ENCODE data around the gene CHD5. TPM values are rescaled to one million over a fixed set of nuclear protein-coding genes. Genes with fewer than 3 reads are reported as not detected.

The CHD5 gene
- total RNA-seq, 1 experiment from 2014 or later: 1.6 TPM

GRCh38 chr1:6104631-6105030 lies 75.5 kb downstream of the CHD5 start:
- H3K14ac ChIP-seq (ENCODE audit: insufficient read depth, low read length): no peak overlapping the region
- H3K23ac ChIP-seq (ENCODE audit: insufficient read length, low read depth, low read length): no peak overlapping the region
- H3K79me2 ChIP-seq (ENCODE audit: insufficient read depth, low read length): no peaks in the 10 kb centered on the region
- H3K23me2 ChIP-seq (ENCODE audit: insufficient read length, low read depth, low read length, poor library complexity, severe bottlenecking): no peaks in the 10 kb centered on the region
- Mint-ChIP-seq H3K4me3 (no peak overlapping the region), H3K27me3 (ENCODE audit: low read depth) (no peaks in the 10 kb centered on the region; the same call in 1 of the 2 replicates), H3K27ac (no peak overlapping the region), H3K4me1 (peaks cover 0 to 4% of the 10 kb centered on the region in 2 experiments; a peak in 2 of 4 replicates), H3K9me3 (peaks cover 3 to 6% of the 10 kb centered on the region in 2 experiments; a peak in 4 of 5 replicates), H3K36me3 (ENCODE audit: insufficient read depth in 1 of 3, low read depth in 3 of 3) (no peaks in the 10 kb centered on the region; a peak in 1 of 7 replicates)
- no peak overlapping the region for H2BK5ac ChIP-seq (ENCODE audit: insufficient read length, low read length)
- H2AFZ ChIP-seq (ENCODE audit: low read length): no peak overlapping the region
- H4K91ac ChIP-seq (ENCODE audit: insufficient read length, low read depth, low read length): no peak overlapping the region
- DNase-seq: no peak
- no peak overlapping the region for H3K27ac ChIP-seq (ENCODE audit: insufficient read length, low read depth, low read length)
- no peak overlapping the region for H2BK12ac ChIP-seq (ENCODE audit: insufficient read length, low read depth, low read length)
- H2BK120ac ChIP-seq (ENCODE audit: low read depth, low read length, poor library complexity, severe bottlenecking): no peak overlapping the region
- WGBS (ENCODE audit: extremely low coverage, insufficient read length, low lambda C conversion rate): no CpG with 5 or more reads among the region's 9 CpGs
- no peak overlapping the region for H3K56ac ChIP-seq (ENCODE audit: insufficient read length, low read depth, low read length)
- no peak overlapping the region for H3K18ac ChIP-seq (ENCODE audit: insufficient read length, low read depth, low read length)
- no peak overlapping the region for H3K4me2 ChIP-seq (ENCODE audit: insufficient read depth, insufficient read length, low read length)
- H2BK15ac ChIP-seq (ENCODE audit: low read depth, low read length): no peak overlapping the region
- no peaks in the 10 kb centered on the region for H3K9me3 ChIP-seq (ENCODE audit: control insufficient read depth, low read depth, low read length)
- H3T11ph ChIP-seq (ENCODE audit: low read length): no peak overlapping the region
- H3K4me1 ChIP-seq (ENCODE audit: insufficient read depth, low read length): no peaks in the 10 kb centered on the region
- no peaks in the 10 kb centered on the region for H3K27me3 ChIP-seq (ENCODE audit: insufficient read depth, low read length)
- no peak overlapping the region for H4K8ac ChIP-seq (replicated peaks; ENCODE audit: insufficient read length, low read depth, low read length)
- H2BK20ac ChIP-seq (ENCODE audit: low read depth, low read length, poor library complexity, severe bottlenecking): no peak overlapping the region
- no peak for TF ChIP-seq CTCF (conservative IDR thresholded peaks at IDR 0.05)
- H3K79me1 ChIP-seq (ENCODE audit: insufficient read depth, low read depth, low read length, poor library complexity, severe bottlenecking): no peaks in the 10 kb centered on the region
- H4K20me1 ChIP-seq (ENCODE audit: control insufficient read depth, insufficient read depth, insufficient read length): peaks cover 3% of the 10 kb centered on the region
- no peak overlapping the region for H3K9ac ChIP-seq (ENCODE audit: extremely low read depth, insufficient read length, low read length)
- no peak overlapping the region for H2AK5ac ChIP-seq (ENCODE audit: insufficient read length, low read length)
- H3K4ac ChIP-seq (ENCODE audit: low read depth, low read length): no peak overlapping the region
- no peak overlapping the region for H4K5ac ChIP-seq (ENCODE audit: insufficient read length, low read depth, low read length)
